Embryonic facial prominence (tissue), 1 donor: ENCODE measurements around the gene RHEBL1.

Experiments used
- DNase-seq: peaks from one replicate; pipeline ENCODE4 v3.0.0-alpha.2; 2016; ENCODE audit errors: extremely low spot score

The RHEBL1 gene

GRCh38 chr12:49054524-49054923, 15.3 kb downstream of the RHEBL1 start:
- DNase-seq = no peak

GRCh38 chr12:49054096-49054495, 15.7 kb downstream of the RHEBL1 start:
- DNase-seq = no peak

GRCh38 chr12:49052451-49053208, 17.1 kb downstream of the RHEBL1 start:
- no peak for DNase-seq

DNA sequence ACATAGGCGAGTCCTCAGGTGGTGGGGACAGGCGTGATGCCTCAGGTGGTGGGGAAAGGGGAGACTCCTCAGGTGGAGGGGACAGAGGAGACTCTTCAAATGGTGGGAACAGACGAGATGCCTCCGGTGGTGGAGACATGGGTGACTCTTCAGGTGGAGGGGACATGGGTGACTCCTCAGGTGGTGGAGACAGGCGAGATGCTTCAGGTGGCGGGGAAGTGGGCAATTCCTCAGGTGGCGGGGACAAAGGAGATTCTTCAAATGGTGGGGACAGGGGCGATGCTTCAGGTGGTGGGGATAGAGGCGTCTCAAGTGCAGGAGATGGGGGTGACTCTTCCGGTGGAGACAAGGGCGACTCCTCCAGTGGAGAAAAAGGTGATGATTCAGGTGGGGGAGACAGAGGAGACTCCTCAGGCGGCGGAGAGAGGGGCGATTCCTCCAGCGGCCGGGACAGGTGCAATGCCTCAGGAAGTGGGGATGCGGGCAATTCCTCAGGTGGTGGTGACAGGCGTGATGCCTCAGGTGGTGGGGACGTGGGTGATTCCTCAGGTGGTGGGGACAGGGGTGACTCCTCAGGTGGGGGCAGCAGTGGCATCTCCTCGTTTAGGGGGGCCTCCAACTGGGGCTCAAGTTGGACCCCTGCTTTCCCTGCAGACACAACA, 17.9 kb downstream of the RHEBL1 start:
- DNase-seq = no peak

DNA sequence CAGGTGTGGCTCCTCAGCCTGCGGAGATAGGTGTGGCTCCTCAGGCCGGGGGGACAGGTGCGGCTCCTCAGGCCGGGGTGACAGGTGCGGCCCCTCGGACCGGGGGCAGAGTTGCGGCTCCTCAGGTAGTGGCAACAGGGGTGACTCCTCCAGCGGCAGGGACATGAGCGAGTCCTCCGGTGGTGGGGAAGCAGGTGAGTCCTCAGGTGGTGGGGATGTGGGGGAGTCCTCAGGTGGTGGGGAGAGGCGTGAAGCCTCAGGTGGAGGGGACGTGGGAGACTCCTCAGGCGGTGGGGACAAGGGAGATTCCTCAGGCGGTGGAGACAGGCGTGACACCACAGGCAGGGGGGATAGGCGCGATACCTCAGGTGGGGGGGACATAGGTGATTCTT, 18.4 kb downstream of the RHEBL1 start:
- DNase-seq = no peak

GRCh38 chr12:49050507-49051372, 19.0 kb downstream of the RHEBL1 start:
- no peak for DNase-seq

DNA sequence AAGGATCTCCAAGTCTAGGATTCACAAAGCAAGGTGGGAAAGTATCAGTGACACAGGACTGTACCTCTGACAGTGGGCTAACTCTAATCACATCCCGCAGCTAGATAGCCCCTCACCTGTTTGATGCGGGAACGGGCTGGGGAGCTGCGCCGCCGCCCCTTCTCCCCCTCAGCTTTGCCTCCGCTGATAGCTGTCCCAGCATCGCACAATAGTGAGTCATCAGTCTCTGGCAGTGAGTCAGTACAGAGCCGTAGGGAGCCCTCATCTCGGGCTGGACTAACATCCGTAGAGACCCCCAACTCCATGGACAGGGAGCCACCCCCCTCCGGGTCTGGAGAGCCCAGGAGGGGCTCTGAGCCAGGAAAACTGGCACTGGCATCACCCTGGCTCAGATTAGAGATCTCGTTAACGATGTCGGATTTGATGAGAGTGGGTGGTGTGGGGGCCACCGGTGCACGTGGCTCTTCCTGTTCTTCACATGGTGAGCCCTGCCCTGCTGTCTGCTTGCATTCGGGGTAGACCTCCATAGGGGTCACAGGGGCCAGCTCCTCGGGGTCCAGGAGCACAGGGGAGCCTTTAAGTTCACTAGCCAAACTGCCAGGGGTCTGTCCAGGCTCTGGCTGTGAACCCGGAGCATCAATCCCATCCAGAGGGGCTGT, 20.1 kb downstream of the RHEBL1 start:
- no peak for DNase-seq

DNA sequence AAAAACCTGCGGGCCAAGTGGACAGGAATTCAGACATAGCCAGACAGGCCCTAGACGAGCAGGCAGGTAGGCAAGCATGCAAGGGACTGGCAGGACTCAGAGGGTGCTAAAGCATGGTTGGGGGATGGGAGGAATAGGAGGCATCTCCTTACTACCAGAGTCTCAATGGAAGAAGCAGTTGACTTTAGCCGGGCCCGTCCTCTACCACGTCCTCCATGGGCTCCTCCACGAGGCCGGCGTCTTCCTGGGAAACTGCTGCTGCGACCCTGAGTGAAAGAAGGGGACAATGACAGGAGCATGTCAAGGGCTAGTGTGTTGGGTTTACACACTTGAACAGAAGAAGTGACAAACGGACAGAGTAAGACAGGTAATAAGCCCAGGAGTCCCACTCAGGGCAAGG, 20.8 kb downstream of the RHEBL1 start:
- no peak for DNase-seq

GRCh38 chr12:49046129-49046895, 23.5 kb downstream of the RHEBL1 start:
- DNase-seq = no peak

DNA sequence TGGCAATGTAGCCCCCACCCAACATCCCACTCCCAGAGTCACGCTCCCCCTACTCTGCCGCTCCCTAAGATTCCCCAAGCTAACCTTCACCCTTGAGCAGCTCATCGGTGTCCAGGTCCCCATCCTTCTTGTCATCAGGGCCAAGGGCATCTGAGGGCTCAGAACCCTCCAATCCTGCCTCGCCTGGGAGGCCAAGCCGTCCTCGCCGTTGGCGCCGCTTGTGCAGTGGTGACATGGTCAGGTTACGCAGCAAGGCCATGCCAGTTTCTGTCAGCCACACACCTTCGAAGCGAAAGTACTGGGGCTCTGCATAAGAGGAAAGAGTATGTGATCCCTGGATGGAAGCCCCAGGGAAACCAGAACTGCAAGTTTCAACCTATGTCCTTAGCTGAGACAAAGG, 25.1 kb downstream of the RHEBL1 start:
- no peak for DNase-seq

DNA sequence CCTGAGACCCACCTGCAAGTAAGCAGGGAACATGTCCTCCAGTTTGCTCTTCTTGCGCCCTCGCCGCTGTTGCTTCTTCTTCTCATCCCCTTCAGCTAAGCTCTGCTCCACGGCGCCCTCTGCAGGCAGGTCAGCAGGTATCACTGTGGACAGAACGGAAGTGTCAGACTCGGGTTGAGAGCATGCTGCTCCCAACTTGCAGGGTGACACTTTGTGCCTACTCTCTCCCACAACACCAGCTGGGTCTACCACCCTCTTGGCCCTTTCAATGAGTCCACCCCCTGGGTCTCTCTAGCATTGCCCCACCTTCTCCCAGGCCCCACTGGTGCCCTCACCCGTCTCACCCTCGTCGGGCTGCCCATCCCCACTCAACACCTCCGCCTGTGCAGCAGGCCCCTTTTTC, 25.9 kb downstream of the RHEBL1 start:
- no peak for DNase-seq

DNA sequence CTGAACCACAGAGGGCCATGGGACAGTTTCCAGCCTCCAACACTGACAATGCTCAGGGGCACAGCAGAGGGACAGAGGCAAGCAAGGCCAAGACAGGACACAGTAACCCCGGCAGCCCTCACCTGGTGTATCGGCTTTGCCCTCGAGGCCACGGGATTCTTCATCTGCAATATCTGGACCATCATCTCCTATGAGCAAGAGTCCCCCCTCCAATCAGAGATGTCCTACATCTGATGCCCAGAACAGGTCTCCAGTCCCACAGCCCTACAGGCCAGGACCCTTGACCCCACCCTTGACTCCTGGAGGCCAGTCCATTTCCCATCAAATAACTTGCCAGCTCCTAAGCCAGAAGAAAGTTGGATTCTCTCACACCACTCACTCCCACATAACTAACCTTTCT, 26.5 kb downstream of the RHEBL1 start:
- no peak for DNase-seq

- no peak for DNase-seq
Measured at GRCh38 chr12:49041881-49042484, 27.8 kb downstream of the RHEBL1 start.

DNA sequence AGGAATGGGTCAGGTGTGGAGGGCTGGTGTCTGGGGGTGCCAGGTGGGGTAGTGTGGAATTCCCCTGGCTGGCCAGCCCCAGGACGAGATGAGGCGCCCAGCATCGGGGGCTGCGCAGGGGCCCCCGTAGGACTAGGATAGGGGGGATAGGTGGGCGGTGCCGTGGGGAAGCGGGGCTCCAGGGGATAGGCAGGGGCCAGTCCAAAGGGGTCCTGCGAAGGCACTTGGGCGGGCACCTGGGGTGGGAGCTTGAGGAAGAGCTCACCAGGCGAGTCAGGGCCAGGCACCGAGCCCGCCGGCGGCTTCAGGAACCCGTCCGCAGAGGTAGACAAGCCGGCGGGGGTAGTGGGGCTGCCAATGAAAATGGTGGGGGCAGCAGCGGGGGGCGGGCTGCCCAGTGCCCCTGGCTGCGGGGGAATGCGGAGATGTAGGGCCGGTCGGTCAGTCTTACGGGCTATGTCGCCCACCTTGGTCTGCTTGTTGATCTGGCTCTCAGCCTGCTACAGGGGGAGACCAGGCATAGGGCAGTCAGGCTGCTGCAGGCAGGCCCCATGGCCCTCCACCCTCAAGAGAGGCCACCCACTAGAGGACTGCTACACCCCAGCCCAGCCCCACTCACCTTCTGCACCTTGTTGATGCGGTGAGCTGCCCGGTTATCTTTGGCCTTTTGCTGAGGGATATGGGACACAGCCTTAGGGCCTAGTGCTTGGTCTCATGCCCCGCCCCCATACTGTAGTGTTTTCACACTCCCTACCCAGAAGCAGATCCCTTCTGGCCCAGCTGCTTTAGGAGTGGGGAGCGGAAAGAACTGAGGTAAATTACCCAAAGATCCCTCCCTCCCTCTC, 28.5 kb downstream of the RHEBL1 start:
- DNase-seq = no peak

DNA sequence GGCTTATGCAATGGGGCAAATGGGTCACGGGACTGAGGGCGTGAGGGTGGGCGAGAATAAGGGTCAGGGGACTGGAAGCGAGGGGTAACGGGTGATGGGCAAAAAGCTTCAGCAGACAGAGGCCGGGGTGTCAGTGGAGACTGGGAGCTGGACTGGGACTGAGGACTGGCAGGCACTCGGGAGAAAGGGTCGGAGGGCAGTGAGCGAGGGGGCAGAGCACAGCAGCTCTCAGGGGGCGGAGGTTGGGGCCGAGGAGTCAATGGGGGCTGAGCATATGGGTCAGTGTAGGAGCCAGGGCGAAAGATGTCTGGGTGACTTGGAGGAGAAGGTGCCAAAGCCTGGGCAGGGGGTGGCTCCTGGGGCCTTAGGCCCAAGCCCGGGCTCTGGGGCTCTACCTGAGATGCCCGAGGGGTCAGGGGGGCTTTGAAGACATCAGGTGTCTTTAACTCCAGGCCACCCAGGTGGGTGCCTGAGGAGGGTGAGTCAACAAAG, 29.4 kb downstream of the RHEBL1 start:
- DNase-seq = no peak

DNA sequence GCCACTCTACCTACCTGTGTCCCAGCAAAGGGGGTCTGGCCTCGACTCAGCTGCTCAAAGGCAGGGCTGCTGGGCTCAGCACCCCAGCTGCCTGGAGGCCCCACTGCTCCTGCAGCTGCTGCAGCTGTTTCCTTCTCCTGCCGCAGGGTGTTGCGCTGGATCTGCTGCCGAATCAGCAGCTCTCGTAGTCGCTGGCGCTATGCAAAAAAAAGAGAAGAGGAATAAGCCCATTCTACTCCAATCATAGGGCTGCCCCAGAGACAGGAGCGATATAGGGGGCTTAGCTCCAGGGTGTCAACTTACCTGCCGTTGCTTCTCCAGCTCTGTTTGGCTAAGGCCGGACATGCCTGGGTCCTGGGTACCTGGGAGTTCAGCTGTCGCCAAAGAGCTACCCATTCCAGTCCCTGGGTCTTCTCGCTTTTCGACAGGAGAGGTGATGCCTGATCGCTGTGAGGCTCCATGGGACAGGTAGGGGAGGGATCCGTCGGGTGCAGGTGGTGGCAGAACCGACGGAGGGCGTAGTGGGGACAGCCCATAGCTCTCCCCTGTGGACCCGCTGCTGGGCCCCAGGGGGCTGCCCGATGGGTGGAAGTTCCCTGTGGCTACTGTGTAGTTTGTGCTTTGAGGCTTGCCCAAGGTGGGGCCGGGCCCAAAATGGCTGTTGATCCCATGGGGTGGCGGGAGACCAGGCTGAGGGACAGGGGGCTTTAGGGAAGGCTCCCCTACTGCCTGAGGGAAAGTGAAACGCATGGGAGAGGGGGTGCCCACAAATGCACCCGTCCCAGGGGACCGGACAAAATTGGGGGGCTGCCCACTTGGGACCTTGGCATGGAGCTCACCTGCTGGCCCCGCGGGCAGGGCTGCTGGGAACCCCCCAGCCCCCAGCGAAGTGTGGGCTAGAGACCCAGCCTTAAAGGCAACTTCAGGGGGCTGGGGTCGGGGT, 30.1 kb downstream of the RHEBL1 start:
- DNase-seq = no peak

- no peak for DNase-seq
Measured at GRCh38 chr12:49038291-49038955, 31.4 kb downstream of the RHEBL1 start.

DNA sequence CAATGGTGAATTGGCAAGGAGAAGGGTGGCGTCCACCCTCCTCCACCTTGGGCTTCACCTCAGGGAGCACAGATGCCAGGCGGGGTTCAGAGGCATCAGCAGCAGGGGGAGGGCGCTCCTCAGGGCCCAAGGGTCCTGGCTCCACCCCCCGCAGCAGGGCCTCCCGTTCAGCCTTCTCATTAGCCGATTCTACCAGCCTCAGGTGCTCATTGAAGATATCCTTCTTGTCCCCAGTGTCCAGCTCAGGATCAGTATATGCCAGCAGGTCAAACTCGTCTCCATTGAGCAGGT, 31.9 kb downstream of the RHEBL1 start:
- no peak for DNase-seq
